Adrenal gland (tissue), 5 donors: ENCODE measurements around the gene ZNF33A.
"Not testable (repeated sequence)": the region's sequence is repeated elsewhere in the genome, so short reads cannot be mapped to it uniquely, and the experiment has no call there.

Experiments used
- CTCF ChIP-seq, 6 experiments: fragments of 450-650 bp in 4 of 6; fragments of 200-600 bp in 2 of 6; sonication (generic) in 1 of 6; IDR thresholded peaks; 1 replicate in 5 of 6; 2 replicates in 1 of 6; pipeline versions ENCODE4 v1.5.1 to v1.8.0; 2016 to 2021; ENCODE audit warnings: antibody characterized with exemption in 6 of 6, mild to moderate bottlenecking in 2 of 6, moderate library complexity in 1 of 6
- POLR2A ChIP-seq, 2 donors: fragments of 450-650 bp; IDR thresholded peaks; one replicate each; pipeline ENCODE4 v1.6.1; 2017; ENCODE audit warnings: antibody characterized with exemption in 2 of 2, mild to moderate bottlenecking in 2 of 2, moderate library complexity in 1 of 2
- donor health status: DM: no; HTN: no; CAD: no.

DNA sequence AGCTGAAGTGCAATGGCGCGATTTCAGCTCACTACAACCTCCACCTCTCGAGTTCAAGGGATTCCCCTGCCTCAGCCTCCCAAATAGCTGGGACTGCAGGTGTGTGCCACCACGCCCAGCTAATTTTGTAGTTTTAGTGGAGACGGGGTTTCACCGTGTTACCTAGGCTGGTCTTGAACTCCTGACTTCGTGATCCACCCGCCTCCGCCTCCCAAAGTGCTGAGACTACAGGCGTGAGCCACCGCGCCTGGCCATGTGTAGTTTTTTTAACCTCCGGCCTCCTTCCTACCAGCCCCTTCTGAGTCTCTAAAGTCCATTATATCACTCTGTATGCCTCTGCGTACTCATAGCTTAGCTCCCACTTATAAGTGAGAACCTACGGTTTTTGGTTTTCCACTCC lies 82.8 kb downstream of the ZNF33A start:
- not testable (repeated sequence) for TF ChIP-seq CTCF, POLR2A (IDR thresholded peaks at IDR 0.05)
